Calu3 (cell line): Measurements from ENCODE around the gene ADGRD1. TPM values are rescaled to one million over a fixed set of nuclear protein-coding genes. Genes with fewer than 3 reads are reported as not detected.

ENCODE experiments used
- BruUV-seq: library from RNA; stranded (reverse); fragments of 400-500 nt; replicated peaks from 2 replicates; lab custom pipeline; 2021; lab: Mats Ljungman, UMichigan
- CTCF ChIA-PET: fragments of 300-600 bp; sonication (Branson Sonifier 250); formaldehyde crosslinking; loops from one replicate; lab custom pipeline; 2022; ENCODE audit warnings: antibody characterized with exemption; lab: Charles Lee
- DNase-seq: peaks from one replicate; pipeline ENCODE4 v3.0.0; 2022
- H3K27ac Mint-ChIP-seq: one replicate; pipeline ENCODE4 v1.8.0; 2022; ENCODE audit warnings: mixed read lengths; ENCODE audit not compliant: unreplicated experiment
- H3K27me3 Mint-ChIP-seq: one replicate; pipeline ENCODE4 v1.8.0; 2022; ENCODE audit warnings: mixed read lengths; ENCODE audit not compliant: unreplicated experiment
- H3K36me3 Mint-ChIP-seq: one replicate; pipeline ENCODE4 v1.8.0; 2022; ENCODE audit warnings: mild to moderate bottlenecking, moderate library complexity, mixed read lengths; ENCODE audit not compliant: insufficient read depth, unreplicated experiment
- H3K4me1 Mint-ChIP-seq: one replicate; pipeline ENCODE4 v1.8.0; 2022; ENCODE audit warnings: mild to moderate bottlenecking, low read depth, mixed read lengths; ENCODE audit not compliant: unreplicated experiment
- H3K4me3 Mint-ChIP-seq: one replicate; pipeline ENCODE4 v1.8.0; 2022; ENCODE audit warnings: mild to moderate bottlenecking, low read depth, moderate library complexity, mixed read lengths; ENCODE audit not compliant: unreplicated experiment
- H3K9me3 Mint-ChIP-seq: one replicate; pipeline ENCODE4 v1.8.0; 2022; ENCODE audit warnings: low read depth, mixed read lengths; ENCODE audit not compliant: unreplicated experiment
- CTCF ChIP-seq: fragments of 200-600 bp; IDR thresholded peaks from one replicate; pipeline ENCODE4 v1.8.0; 2022; ENCODE audit warnings: antibody characterized with exemption; ENCODE audit not compliant: unreplicated experiment
- intact Hi-C: fragments of 100-400 bp; cut with micrococcal nuclease; formaldehyde crosslinking; loops from one replicate; pipeline ENCODE4 v1.10.0; 2022; ENCODE audit not compliant: unreplicated experiment
- total RNA-seq: library from RNA; stranded (reverse); gene quantifications from 2 replicates; pipeline ENCODE4 v1.2.3, GENCODE V29; 2022

ADGRD1 gene
- total RNA-seq, 1 experiment from 2014 or later, result not detected

DNA sequence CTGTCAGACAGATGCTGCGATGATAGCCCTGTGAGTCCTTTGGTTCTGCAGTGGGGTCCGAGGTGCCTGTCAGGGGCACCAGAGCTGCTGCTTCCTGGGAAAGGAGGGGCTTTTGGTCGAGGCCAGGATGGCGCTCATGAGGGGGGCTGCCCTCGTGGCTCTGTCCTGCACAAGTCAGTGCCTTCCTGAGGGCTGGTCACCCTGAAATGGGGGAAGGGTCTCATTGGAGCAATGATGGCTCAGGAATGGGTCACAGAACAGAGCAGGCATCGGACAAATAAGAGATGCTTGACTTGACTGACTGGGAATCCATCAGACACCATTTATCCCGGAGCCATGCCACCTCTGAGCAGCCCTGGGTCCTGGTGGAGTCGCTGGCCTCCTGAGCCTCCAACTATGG is 121.9 kb downstream of the ADGRD1 start:
- Mint-ChIP-seq H3K27ac (no peak overlapping the region), H3K4me3 (no peak overlapping the region), H3K4me1 (no peaks in the 10 kb centered on the region), H3K27me3 (peaks cover 40% of the 10 kb centered on the region), H3K36me3 (no peaks in the 10 kb centered on the region), H3K9me3 (no peaks in the 10 kb centered on the region)
- intact Hi-C loops, result no loop called here
- BruUV-seq, result no TSS peak
- DNase-seq, result no peak
- CTCF ChIA-PET, result no interaction called here
- no peak for TF ChIP-seq CTCF

- no peak for TF ChIP-seq CTCF
- no peak for DNase-seq
- H3K27ac Mint-ChIP-seq, result no peak overlapping the region
- intact Hi-C loops, result no loop called here
- no peak overlapping the region for H3K4me3 Mint-ChIP-seq
- CTCF ChIA-PET, result no interaction called here
- H3K9me3 Mint-ChIP-seq, result no peaks in the 10 kb centered on the region
- H3K4me1 Mint-ChIP-seq, result no peaks in the 10 kb centered on the region
- peaks cover 40% of the 10 kb centered on the region for H3K27me3 Mint-ChIP-seq
- no TSS peak for BruUV-seq
- H3K36me3 Mint-ChIP-seq, result no peaks in the 10 kb centered on the region
These were observed 122.6 kb downstream of the ADGRD1 start for GRCh38 chr12:131076296-131076695.

GRCh38 chr12:131076791-131077747 is 123.4 kb downstream of the ADGRD1 start:
- CTCF ChIA-PET, result interaction anchor here (0.6 kb wide), 2 partner anchors 79 to 162 kb away, joined by 5 to 10 read pairs; no protein-coding TSS in a partner anchor
- no peak for TF ChIP-seq CTCF
- Mint-ChIP-seq H3K27me3 (peaks cover 45% of the 10 kb centered on the region), H3K36me3 (no peaks in the 10 kb centered on the region), H3K4me3 (no peak overlapping the region), H3K27ac (no peak overlapping the region), H3K4me1 (no peaks in the 10 kb centered on the region), H3K9me3 (no peaks in the 10 kb centered on the region)
- no peak for DNase-seq
- intact Hi-C loops, result no loop called here
- BruUV-seq, result no TSS peak

- CTCF ChIA-PET, result no interaction called here
- no peaks in the 10 kb centered on the region for H3K9me3 Mint-ChIP-seq
- H3K36me3 Mint-ChIP-seq, result no peaks in the 10 kb centered on the region
- DNase-seq, result no peak
- peaks cover 54% of the 10 kb centered on the region for H3K27me3 Mint-ChIP-seq
- intact Hi-C loops, result no loop called here
- H3K4me1 Mint-ChIP-seq, result no peaks in the 10 kb centered on the region
- TF ChIP-seq CTCF, result no peak
- no peak overlapping the region for H3K27ac Mint-ChIP-seq
- no TSS peak for BruUV-seq
- H3K4me3 Mint-ChIP-seq, result no peak overlapping the region
These were observed 124.3 kb downstream of the ADGRD1 start for GRCh38 chr12:131077931-131078391.
